Measurements from ENCODE around the gene DHRS9.

DHRS9 gene

GRCh38 chr2:169041594-169041993, 27.8 kb upstream of the DHRS9 start:
- Histone ChIP-seq H3K27me3 (replicated peaks) (no peaks in the 10 kb centered on the region), H3K4me3 (ENCODE audit: low read depth, low read length) (no peak overlapping the region), H3K27ac (no peak overlapping the region), H3K36me3 (replicated peaks) (no peaks in the 10 kb centered on the region)
- no peak for DNase-seq
- TF ChIP-seq CTCF (IDR thresholded peaks at IDR 0.05; ENCODE audit: low read depth, low read length, missing control alignments), result no peak
- in situ Hi-C loops (cut with HindIII; ENCODE audit: low pct_ligation_motif_present, low sequenced_read_pairs), result no loop called here

DNA sequence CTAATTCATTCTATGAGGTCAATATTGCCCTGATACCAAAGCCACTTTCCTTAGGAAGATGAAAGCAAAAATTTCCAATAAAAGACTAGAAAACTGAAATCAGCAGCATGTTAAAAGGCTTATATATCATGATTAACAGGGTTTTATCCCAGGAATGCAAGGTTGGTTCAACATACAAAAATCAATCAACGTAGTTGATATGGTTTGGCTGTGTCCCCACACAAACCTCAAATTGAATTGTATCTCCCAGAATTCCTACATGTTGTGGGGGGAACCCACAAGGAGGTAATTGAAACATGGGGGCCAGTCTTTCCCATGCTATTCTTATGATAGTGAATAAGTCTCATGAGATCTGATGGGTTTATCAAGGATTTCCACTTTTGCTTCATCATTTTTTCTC, 26.5 kb upstream of the DHRS9 start:
- in situ Hi-C loops (cut with HindIII; ENCODE audit: low pct_ligation_motif_present, low sequenced_read_pairs), result no loop called here
- Histone ChIP-seq H3K27ac (no peak overlapping the region), H3K4me3 (ENCODE audit: low read depth, low read length) (no peak overlapping the region), H3K36me3 (replicated peaks) (no peaks in the 10 kb centered on the region), H3K27me3 (replicated peaks) (no peaks in the 10 kb centered on the region)
- TF ChIP-seq CTCF (IDR thresholded peaks at IDR 0.05; ENCODE audit: low read depth, low read length, missing control alignments), result no peak
- DNase-seq, result no peak

DNA sequence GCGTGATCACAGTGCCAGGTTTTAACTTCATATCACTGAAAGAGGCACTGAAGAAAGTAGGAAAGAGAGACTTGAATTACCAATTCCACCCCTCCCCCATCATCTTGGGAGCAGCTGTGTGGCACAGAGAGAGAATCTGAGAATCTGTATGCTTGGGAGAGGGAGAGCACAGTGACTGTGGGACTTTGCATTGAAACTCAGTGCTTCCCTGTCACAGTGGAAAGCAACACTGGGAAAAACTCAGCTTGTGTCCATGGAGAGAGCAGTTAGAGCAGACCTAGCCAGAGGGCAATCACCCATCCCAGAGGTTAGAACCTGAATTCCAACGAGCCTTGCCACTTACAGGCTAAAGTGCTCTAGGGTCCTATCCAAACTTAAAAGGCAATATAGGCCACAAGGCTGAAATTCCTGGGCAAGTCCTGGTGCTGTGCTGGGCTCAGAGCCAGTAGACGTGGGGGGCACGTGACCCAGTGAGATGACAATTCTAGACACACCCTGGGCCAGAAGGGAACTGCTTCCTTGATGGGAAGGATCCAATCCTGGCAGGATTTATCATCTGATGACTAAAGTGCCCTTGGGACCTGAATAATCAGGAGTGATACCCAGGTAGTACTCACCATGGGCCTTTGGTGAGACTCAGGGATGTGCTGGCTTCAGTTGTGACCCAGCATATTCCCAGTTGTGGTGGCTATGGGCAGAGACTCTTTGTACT, 22.8 kb upstream of the DHRS9 start:
- no peak for TF ChIP-seq CTCF (IDR thresholded peaks at IDR 0.05; ENCODE audit: low read depth, low read length, missing control alignments)
- H3K27me3 ChIP-seq (replicated peaks), result no peaks in the 10 kb centered on the region
- H3K4me3 ChIP-seq (ENCODE audit: low read depth, low read length), result no peak overlapping the region
- H3K27ac ChIP-seq, result no peak overlapping the region
- H3K36me3 ChIP-seq (replicated peaks), result no peaks in the 10 kb centered on the region
- no peak for DNase-seq
- in situ Hi-C loops (cut with HindIII; ENCODE audit: low pct_ligation_motif_present, low sequenced_read_pairs), result no loop called here

DNA sequence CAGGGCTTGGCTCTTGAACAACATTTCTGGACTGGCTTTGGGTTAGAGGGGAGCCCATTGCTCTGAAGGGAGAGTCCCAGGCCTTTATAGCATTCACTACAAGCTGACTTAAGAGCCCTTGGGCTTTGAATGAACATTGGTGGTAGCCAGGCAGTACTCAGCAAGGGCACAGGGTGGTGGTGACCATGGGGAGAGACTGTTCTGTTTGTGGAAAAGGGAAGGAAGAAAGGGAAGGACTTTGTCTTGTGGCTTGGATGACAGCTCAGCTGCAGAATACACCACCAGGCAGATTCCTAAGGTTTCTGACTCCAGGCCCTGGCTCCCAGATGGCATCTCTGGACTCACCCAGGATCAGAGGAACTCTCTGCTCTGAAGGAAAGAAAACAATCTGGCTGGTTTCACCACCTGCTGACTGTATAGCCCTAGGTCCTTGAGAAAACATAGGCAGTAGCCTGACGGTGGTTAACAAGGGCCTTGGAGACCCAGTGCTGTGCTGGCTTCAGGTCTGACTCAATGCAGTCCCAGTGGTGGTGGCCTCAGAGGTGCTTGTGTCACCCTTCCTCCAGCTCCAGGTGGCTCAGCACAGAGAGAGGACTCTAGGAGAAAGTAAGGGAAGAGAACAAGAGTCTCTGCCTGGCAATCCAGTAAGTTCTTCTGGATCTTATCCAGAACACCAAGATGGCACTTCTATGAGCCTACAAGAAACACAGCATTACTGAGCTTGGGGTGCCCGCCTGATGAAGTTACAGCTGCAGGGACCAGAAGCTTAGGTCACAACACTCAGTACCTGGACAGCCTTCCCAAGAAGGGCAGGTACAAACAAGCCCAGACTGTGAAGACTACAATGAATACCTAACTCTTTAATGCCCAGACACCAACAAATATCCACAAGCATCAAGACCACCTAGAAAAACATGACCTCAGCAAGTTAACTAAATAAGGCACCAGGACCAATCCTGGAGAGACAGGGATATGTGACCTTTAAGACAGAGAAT, 21.8 kb upstream of the DHRS9 start:
- DNase-seq, result no peak
- in situ Hi-C loops (cut with HindIII; ENCODE audit: low pct_ligation_motif_present, low sequenced_read_pairs), result no loop called here
- no peaks in the 10 kb centered on the region for H3K36me3 ChIP-seq (replicated peaks)
- TF ChIP-seq CTCF (IDR thresholded peaks at IDR 0.05; ENCODE audit: low read depth, low read length, missing control alignments), result no peak
- H3K27ac ChIP-seq, result no peak overlapping the region
- no peak overlapping the region for H3K4me3 ChIP-seq (ENCODE audit: low read depth, low read length)
- no peaks in the 10 kb centered on the region for H3K27me3 ChIP-seq (replicated peaks)

GRCh38 chr2:169049142-169049541, 20.2 kb upstream of the DHRS9 start:
- DNase-seq, result no peak
- no peak for TF ChIP-seq CTCF (IDR thresholded peaks at IDR 0.05; ENCODE audit: low read depth, low read length, missing control alignments)
- no peak overlapping the region for H3K27ac ChIP-seq

More at GRCh38 chr2:169049142-169049541, 20.2 kb upstream of the DHRS9 start:
- no peaks in the 10 kb centered on the region for H3K36me3 ChIP-seq (replicated peaks)
- no peaks in the 10 kb centered on the region for H3K27me3 ChIP-seq (replicated peaks)
- no peak overlapping the region for H3K4me3 ChIP-seq (ENCODE audit: low read depth, low read length)
- in situ Hi-C loops (cut with HindIII; ENCODE audit: low pct_ligation_motif_present, low sequenced_read_pairs), result no loop called here
